GM18520 (cell line): ENCODE results near the gene TULP4.
"Not testable (repeated sequence)": the region's sequence is repeated elsewhere in the genome, so short reads cannot be mapped to it uniquely, and the experiment has no call there.

Experiments
- ATAC-seq: cut with Tn5 transposase; IDR thresholded peaks from one replicate; pipeline ENCODE4 v1.9.1; 2021; ENCODE audit not compliant: unreplicated experiment

TULP4 gene

GRCh38 chr6:158293122-158293521 is 19.1 kb upstream of the TULP4 start:
- peak; percentile 29 for ATAC-seq

- ATAC-seq = not testable (repeated sequence)
Observed at GRCh38 chr6:158295976-158296853, 16.1 kb upstream of the TULP4 start.

- not testable (repeated sequence) for ATAC-seq
Observed at GRCh38 chr6:158296854-158297324, 15.4 kb upstream of the TULP4 start.

- ATAC-seq = not testable (repeated sequence)
Observed at GRCh38 chr6:158297657-158298056, 14.6 kb upstream of the TULP4 start.

GRCh38 chr6:158300306-158301143 is 11.7 kb upstream of the TULP4 start:
- ATAC-seq = not testable (repeated sequence)

GRCh38 chr6:158301561-158301960 is 10.7 kb upstream of the TULP4 start:
- ATAC-seq = not testable (repeated sequence)

GRCh38 chr6:158302195-158302796 is 10.0 kb upstream of the TULP4 start:
- not testable (repeated sequence) for ATAC-seq

- ATAC-seq = no peak
Observed at GRCh38 chr6:158303210-158303731, 9.0 kb upstream of the TULP4 start.

- no peak for ATAC-seq
Observed at GRCh38 chr6:158304254-158304653, 8.0 kb upstream of the TULP4 start.

GRCh38 chr6:158309814-158310213 is 2.5 kb upstream of the TULP4 start:
- ATAC-seq = no peak

GRCh38 chr6:158311193-158311592 is 1.1 kb upstream of the TULP4 start:
- no peak for ATAC-seq

GRCh38 chr6:158311626-158312025 is 639 bp upstream of the TULP4 start:
- no peak for ATAC-seq

GRCh38 chr6:158312672-158313397 is 570 bp downstream of the TULP4 start:
- ATAC-seq = no peak

GRCh38 chr6:158313989-158314388 is 1.7 kb downstream of the TULP4 start:
- ATAC-seq = no peak

GRCh38 chr6:158314737-158315136 is 2.5 kb downstream of the TULP4 start:
- ATAC-seq = no peak

GRCh38 chr6:158316022-158316421 is 3.8 kb downstream of the TULP4 start:
- ATAC-seq = no peak

- ATAC-seq = no peak
Observed at GRCh38 chr6:158321960-158322359, 9.7 kb downstream of the TULP4 start.

- no peak for ATAC-seq
Observed at GRCh38 chr6:158322400-158322723, 10.1 kb downstream of the TULP4 start.

- ATAC-seq = peak; percentile 76
Observed at GRCh38 chr6:158322724-158323560, 10.7 kb downstream of the TULP4 start.

- ATAC-seq = peak; percentile 21
Observed at GRCh38 chr6:158323561-158323958, 11.3 kb downstream of the TULP4 start.
